Pulmonary artery endothelial cell (primary cell): ENCODE results near the gene PI4KB. TPM values are rescaled to one million over a fixed set of nuclear protein-coding genes. Genes with fewer than 3 reads are reported as not detected.
"Not testable (repeated sequence)": the region's sequence is repeated elsewhere in the genome, so short reads cannot be mapped to it uniquely, and the experiment has no call there.

Experiments
- DNase-seq: peaks from one replicate; pipeline ENCODE4 v3.0.0-alpha.2; 2011; ENCODE audit warnings: low read depth, low spot score
- total RNA-seq: library from RNA; depleted of rRNA; stranded (reverse); fragments of >200 nt; gene quantifications from 2 replicates; pipeline ENCODE4 v1.2.3, GENCODE V29; 2014

Gene PI4KB
- total RNA-seq, 1 donor from 2014 or later: 39.4 TPM

GRCh38 chr1:151281225-151281968 is 45.8 kb downstream of the PI4KB start:
- DNase-seq: peak; percentile 91

GRCh38 chr1:151277249-151277648 is 50.0 kb downstream of the PI4KB start:
- DNase-seq: no peak

- not testable (repeated sequence) for DNase-seq
These were observed 51.9 kb downstream of the PI4KB start for GRCh38 chr1:151275341-151275740.

GRCh38 chr1:151273924-151274466 is 53.2 kb downstream of the PI4KB start:
- no peak for DNase-seq

GRCh38 chr1:151267760-151268159 is 59.5 kb downstream of the PI4KB start:
- DNase-seq: no peak

- no peak for DNase-seq
These were observed 60.4 kb downstream of the PI4KB start for GRCh38 chr1:151266821-151267220.

- DNase-seq: no peak
These were observed 60.9 kb downstream of the PI4KB start for GRCh38 chr1:151266315-151266714.

GRCh38 chr1:151265446-151266236 is 61.6 kb downstream of the PI4KB start:
- DNase-seq: no peak

- no peak for DNase-seq
These were observed 67.9 kb downstream of the PI4KB start for GRCh38 chr1:151259351-151259750.

- DNase-seq: no peak
These were observed 71.8 kb downstream of the PI4KB start for GRCh38 chr1:151255381-151255780.

GRCh38 chr1:151254217-151255213 is 72.7 kb downstream of the PI4KB start, which contains the start of gene PSMD4:
Gene PSMD4 (plus strand): TSS chr1:151254734. CDS start chr1:151254783, 49 bp downstream.
- DNase-seq: peak; percentile 91

GRCh38 chr1:151251656-151252470 is 75.4 kb downstream of the PI4KB start:
- DNase-seq: peak; percentile 59

GRCh38 chr1:151246786-151247185 is 80.4 kb downstream of the PI4KB start:
- no peak for DNase-seq

- DNase-seq: no peak
These were observed 83.5 kb downstream of the PI4KB start for GRCh38 chr1:151243683-151244216.

- no peak for DNase-seq
These were observed 84.8 kb downstream of the PI4KB start for GRCh38 chr1:151242442-151242841.

Other genes starting within 250 kb of the PI4KB start
- 5.3 and 19.5 TPM in 2 replicates for gene SEMA6C, start 180.8 kb downstream of the PI4KB start, total RNA-seq
- gene TNFAIP8L2, start 170.8 kb downstream of the PI4KB start, total RNA-seq: 0.13 and 0.35 TPM in 2 replicates
- 3.1 and 5.6 TPM in 2 replicates for gene LYSMD1, start 161.5 kb downstream of the PI4KB start, total RNA-seq
- 30.2 and 37.2 TPM in 2 replicates for gene SCNM1, start 161.3 kb downstream of the PI4KB start, total RNA-seq
- not detected in 2 replicates for gene TMOD4, start 151.4 kb downstream of the PI4KB start, total RNA-seq
- 63.3 and 65.7 TPM in 2 replicates for gene VPS72, start 137.2 kb downstream of the PI4KB start, total RNA-seq
- gene PIP5K1A, start 128.9 kb downstream of the PI4KB start, total RNA-seq: 61.1 and 73.7 TPM in 2 replicates
- 263 and 288 TPM in 2 replicates for gene PSMD4, start 72.7 kb downstream of the PI4KB start, total RNA-seq
- gene ZNF687, start 45.1 kb downstream of the PI4KB start, total RNA-seq: 6.2 and 6.9 TPM in 2 replicates
- 51.0 and 68.5 TPM in 2 replicates for gene RFX5, start 19.8 kb upstream of the PI4KB start, total RNA-seq
- gene SELENBP1, start 45.3 kb upstream of the PI4KB start, total RNA-seq: 9.4 and 11.7 TPM in 2 replicates
- 482 and 509 TPM in 2 replicates for gene PSMB4, start 72.2 kb upstream of the PI4KB start, total RNA-seq
- 12.2 and 16.9 TPM in 2 replicates for gene POGZ, start 132.1 kb upstream of the PI4KB start, total RNA-seq
- 0.71 and 0.79 TPM in 2 replicates for gene CGN, start 184.0 kb upstream of the PI4KB start, total RNA-seq
- 6.1 and 6.6 TPM in 2 replicates for gene TUFT1, start 212.9 kb upstream of the PI4KB start, total RNA-seq